ENCODE measurements around the gene ACTL10.

Gene ACTL10

DNA sequence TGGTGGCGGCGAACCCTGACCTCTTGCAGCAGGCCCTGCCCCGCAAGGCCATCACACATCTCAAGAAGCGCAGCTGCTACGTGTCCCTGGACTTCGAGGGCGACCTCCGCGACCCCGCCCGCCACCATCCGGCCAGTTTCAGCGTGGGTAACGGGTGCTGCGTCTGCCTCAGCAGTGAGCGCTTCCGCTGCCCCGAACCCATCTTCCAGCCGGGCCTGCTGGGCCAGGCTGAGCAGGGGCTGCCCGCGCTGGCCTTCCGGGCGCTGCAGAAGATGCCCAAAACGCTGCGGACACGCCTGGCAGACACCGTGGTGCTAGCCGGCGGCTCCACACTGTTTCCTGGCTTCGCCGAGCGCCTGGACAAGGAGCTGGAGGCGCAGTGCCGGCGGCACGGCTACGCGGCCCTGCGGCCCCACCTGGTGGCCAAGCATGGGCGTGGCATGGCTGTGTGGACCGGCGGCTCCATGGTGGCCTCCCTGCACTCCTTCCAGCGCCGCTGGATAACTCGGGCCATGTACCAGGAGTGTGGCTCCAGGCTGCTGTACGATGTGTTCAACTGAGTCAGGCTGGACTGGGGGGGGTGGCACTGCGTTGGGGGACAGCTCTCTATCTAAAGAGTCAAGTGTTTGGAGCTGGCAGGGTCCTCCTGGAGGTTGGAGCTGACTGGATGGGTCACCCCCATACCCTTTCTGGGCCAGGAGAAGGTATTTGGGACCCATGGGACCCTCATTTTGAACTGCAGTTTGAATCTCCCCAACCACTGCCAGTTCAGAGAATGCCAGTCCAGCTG, 1.1 kb downstream of the ACTL10 start:
- in situ Hi-C loops (cut with HindIII; ENCODE audit: low sequenced_read_pairs): no loop called here
- peak; percentile 37 for DNase-seq (ENCODE audit: low read depth)
- peak overlapping the region; percentile 44 for H3K4me3 ChIP-seq (ENCODE audit: low read depth, low read length)
- TF ChIP-seq, protein P1, sequence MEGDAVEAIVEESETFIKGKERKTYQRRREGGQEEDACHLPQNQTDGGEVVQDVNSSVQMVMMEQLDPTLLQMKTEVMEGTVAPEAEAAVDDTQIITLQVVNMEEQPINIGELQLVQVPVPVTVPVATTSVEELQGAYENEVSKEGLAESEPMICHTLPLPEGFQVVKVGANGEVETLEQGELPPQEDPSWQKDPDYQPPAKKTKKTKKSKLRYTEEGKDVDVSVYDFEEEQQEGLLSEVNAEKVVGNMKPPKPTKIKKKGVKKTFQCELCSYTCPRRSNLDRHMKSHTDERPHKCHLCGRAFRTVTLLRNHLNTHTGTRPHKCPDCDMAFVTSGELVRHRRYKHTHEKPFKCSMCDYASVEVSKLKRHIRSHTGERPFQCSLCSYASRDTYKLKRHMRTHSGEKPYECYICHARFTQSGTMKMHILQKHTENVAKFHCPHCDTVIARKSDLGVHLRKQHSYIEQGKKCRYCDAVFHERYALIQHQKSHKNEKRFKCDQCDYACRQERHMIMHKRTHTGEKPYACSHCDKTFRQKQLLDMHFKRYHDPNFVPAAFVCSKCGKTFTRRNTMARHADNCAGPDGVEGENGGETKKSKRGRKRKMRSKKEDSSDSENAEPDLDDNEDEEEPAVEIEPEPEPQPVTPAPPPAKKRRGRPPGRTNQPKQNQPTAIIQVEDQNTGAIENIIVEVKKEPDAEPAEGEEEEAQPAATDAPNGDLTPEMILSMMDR (IDR thresholded peaks at IDR 0.05; ENCODE audit: low read depth, low read length, missing control alignments): peak; percentile 90

DNA sequence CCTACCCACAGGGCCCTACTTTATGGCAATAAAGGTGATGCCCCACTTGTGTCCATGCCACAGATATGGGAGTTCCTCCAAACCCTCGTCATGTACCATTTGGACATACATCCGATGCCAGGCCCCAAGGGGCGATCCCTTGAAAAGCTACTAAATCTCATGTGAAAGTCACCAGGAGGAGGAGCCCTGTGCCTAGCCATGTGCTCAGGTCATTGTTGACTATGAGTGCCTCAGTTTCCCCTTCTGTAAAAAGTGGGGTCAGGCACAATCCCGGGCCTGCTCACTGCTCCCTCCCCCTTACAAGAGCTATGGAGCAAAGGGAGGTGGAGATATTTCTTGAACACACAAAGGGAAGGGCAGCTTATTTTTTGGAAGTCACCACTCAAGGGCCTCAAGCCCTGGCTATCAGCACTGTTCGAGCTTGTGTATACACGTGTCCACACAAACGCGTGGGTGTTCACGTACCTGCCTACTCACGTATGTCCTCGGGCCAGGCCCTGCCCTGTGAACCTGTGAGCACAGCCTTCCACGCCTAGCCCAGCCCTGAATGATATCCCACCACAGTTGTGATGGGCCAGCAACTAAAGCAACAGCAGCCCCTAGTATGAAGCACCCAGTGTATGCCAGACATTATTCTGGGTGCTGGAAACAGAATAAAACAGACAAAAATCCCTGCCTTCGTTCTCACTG, 1.9 kb downstream of the ACTL10 start:
- DNase-seq (ENCODE audit: low read depth): no peak
- TF ChIP-seq, protein P1 (IDR thresholded peaks at IDR 0.05; ENCODE audit: low read depth, low read length, missing control alignments): no peak
- in situ Hi-C loops (cut with HindIII; ENCODE audit: low sequenced_read_pairs): no loop called here
- H3K4me3 ChIP-seq (ENCODE audit: low read depth, low read length): no peak overlapping the region

DNA sequence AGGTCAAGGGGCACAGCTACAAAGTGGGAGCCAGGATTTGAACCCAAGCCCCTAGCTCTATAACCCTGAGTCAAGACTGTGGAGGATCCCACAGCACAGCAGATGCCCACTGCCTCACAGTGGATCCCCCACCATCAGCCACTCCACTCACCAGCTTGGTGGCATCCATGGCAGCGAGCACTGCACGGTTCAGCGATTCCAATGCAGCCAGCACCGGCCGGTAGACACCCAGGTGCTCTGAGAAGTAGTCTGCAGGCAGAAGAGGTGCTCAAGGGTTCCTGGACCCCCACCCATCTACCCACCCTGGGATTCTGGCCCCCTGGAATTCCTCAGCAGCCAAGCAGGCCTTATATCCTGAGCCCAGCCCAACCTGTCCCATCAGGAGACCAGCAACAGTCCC, 2.5 kb downstream of the ACTL10 start:
- in situ Hi-C loops (cut with HindIII; ENCODE audit: low sequenced_read_pairs): no loop called here
- no peak overlapping the region for H3K4me3 ChIP-seq (ENCODE audit: low read depth, low read length)
- TF ChIP-seq, protein P1 (IDR thresholded peaks at IDR 0.05; ENCODE audit: low read depth, low read length, missing control alignments): no peak
- no peak for DNase-seq (ENCODE audit: low read depth)

DNA sequence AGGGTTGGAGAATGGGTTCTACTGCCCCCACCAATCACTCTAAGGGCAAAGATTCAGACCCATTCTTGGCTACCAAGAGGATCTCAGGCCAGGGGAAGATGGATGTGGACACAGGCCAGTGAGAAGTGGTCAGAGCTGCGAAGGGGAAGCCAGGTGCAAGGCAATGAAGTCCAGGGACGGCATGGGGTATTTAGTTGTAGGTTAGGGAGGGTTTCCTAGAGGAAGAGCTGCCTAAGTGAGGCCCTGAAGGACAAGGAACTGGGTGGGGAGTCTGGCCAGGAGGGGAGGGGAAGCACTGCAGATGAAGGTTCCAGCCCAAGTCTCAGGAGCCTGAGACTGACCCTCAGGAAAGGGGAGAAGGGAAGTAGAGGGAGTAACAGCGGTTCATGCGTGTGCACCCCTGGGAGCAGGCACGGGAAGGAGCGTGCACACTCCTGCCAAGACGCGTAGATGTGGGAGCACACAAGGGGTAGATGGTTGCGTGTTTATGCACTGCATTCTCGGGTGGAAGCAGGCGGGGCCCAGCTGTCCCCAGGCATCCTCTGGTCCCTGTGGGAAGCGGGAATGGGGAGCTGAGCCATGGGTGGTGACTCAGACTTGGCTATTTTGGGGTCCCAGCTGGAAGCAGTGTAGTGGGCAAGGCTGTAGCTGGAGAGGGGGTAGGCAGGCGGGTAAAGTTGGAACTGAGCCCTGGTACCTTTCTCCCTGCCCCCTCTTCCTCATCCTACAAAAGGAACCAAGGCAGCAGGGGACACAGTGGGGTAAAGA, 3.3 kb downstream of the ACTL10 start:
- TF ChIP-seq, protein P1 (IDR thresholded peaks at IDR 0.05; ENCODE audit: low read depth, low read length, missing control alignments): no peak
- in situ Hi-C loops (cut with HindIII; ENCODE audit: low sequenced_read_pairs): no loop called here
- no peak overlapping the region for H3K4me3 ChIP-seq (ENCODE audit: low read depth, low read length)
- DNase-seq (ENCODE audit: low read depth): no peak

DNA sequence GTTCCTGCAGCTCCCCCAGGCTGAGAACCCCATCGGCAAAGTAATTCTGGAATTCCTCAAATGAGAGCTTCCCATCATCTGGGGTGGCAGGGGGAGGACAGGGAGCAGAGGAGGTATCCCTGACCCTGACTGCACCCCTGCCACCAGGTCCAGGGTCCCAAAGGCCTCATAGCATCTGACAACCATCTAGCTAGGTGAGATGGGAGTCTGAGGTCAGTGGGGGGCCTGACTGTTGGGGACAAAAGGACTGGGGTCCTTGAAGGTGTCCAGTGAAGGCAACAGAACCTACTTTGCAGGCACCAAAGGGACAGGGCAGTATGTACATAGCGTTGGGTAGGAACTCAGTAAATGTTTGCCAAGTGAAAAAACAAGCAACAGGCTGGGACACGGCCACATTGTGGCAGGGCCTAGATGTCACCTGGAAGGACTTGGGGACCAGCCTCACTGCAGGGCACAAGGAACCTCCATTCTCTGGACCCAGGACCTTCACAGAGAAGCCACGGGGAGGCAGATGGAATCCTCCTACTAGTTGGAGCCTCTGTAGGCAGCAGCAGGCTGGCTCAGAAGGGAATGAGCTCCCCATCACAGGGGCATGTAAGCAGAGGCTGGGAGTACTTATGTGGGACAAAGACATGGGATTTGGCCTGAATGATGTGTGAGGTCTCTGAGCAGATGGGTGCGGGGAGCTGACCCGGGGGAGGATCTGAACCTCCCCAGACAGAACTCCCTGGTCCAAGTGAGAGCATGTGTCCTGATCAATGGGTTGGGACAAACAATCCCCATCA, 4.2 kb downstream of the ACTL10 start:
- H3K4me3 ChIP-seq (ENCODE audit: low read depth, low read length): no peak overlapping the region
- in situ Hi-C loops (cut with HindIII; ENCODE audit: low sequenced_read_pairs): no loop called here
- TF ChIP-seq, protein P1 (IDR thresholded peaks at IDR 0.05; ENCODE audit: low read depth, low read length, missing control alignments): no peak
- no peak for DNase-seq (ENCODE audit: low read depth)

All from astrocyte of the cerebellum (primary cell).